Keratinocyte (primary cell): ENCODE results near the gene FXYD6. TPM values are rescaled to one million over a fixed set of nuclear protein-coding genes. Genes with fewer than 3 reads are reported as not detected.

Experiments
- DNase-seq: peaks from one replicate; pipeline ENCODE4 v3.0.0-alpha.2; 2011; ENCODE audit warnings: low read depth, missing footprints, low spot score
- FAIRE-seq: peaks from 2 replicates; lab custom pipeline; 2011; peaks lifted over from hg19 to GRCh38; lab: Jason Lieb, UNC
- H2AFZ ChIP-seq: 2 replicates; pipeline ENCODE4 v1.6.0; 2012; ENCODE audit warnings: low read length, control low read depth, inconsistent platforms; ENCODE audit not compliant: control insufficient read depth
- H3K27ac ChIP-seq: 2 replicates; pipeline ENCODE4 v1.5.1; 2011; ENCODE audit warnings: low read length; ENCODE audit not compliant: control insufficient read depth, insufficient read depth
- H3K27me3 ChIP-seq: 3 replicates; pipeline ENCODE4 v1.6.0; 2011; ENCODE audit warnings: low read length; ENCODE audit not compliant: control insufficient read depth, insufficient read depth; ENCODE audit errors: extremely low read depth
- H3K36me3 ChIP-seq, 2 experiments: 2 replicates in 1 of 2; 3 replicates in 1 of 2; pipeline ENCODE4 v1.5.1; 2011; ENCODE audit warnings: low read length in 2 of 2, mild to moderate bottlenecking in 1 of 2; ENCODE audit not compliant: control insufficient read depth in 2 of 2, insufficient read depth in 2 of 2; ENCODE audit errors: extremely low read depth in 1 of 2
- H3K4me1 ChIP-seq: 3 replicates; pipeline ENCODE4 v1.5.1; 2011; ENCODE audit warnings: low read length; ENCODE audit not compliant: control insufficient read depth, insufficient read depth; ENCODE audit errors: extremely low read depth
- H3K4me2 ChIP-seq: 3 replicates; pipeline ENCODE4 v1.6.0; 2011; ENCODE audit warnings: low read depth, low read length; ENCODE audit not compliant: control insufficient read depth, insufficient read depth; ENCODE audit errors: extremely low read depth
- H3K4me3 ChIP-seq, 3 experiments: fragments of 200-600 bp in 1 of 3; sonication (generic) in 1 of 3; 2 replicates in 2 of 3; 3 replicates in 1 of 3; pipeline ENCODE4 v1.5.1; 2011 to 2016; ENCODE audit warnings: low read length in 3 of 3, mild to moderate bottlenecking in 3 of 3, control low read depth in 2 of 3, inconsistent platforms in 1 of 3, low read depth in 1 of 3, mixed read lengths in 1 of 3, mixed run types in 1 of 3, moderate library complexity in 1 of 3; ENCODE audit not compliant: control insufficient read depth in 2 of 3, insufficient read depth in 2 of 3; ENCODE audit errors: extremely low read depth in 1 of 3
- H3K79me2 ChIP-seq: 2 replicates; pipeline ENCODE4 v1.6.0; 2012; ENCODE audit warnings: low read length; ENCODE audit not compliant: control insufficient read depth, insufficient read depth
- H3K9ac ChIP-seq: 3 replicates; pipeline ENCODE4 v1.6.0; 2011; ENCODE audit warnings: low read length; ENCODE audit not compliant: control insufficient read depth, insufficient read depth; ENCODE audit errors: extremely low read depth
- H3K9me1 ChIP-seq: 3 replicates; pipeline ENCODE4 v1.6.0; 2011; ENCODE audit warnings: low read length; ENCODE audit not compliant: control insufficient read depth, insufficient read depth; ENCODE audit errors: extremely low read depth
- H3K9me3 ChIP-seq: 2 replicates; pipeline ENCODE4 v1.5.1; 2012; ENCODE audit warnings: low read depth, low read length; ENCODE audit not compliant: control insufficient read depth
- H4K20me1 ChIP-seq: 3 replicates; pipeline ENCODE4 v1.6.0; 2011; ENCODE audit warnings: low read length; ENCODE audit not compliant: control insufficient read depth, insufficient read depth; ENCODE audit errors: extremely low read depth
- CTCF ChIP-seq, 3 experiments: IDR thresholded peaks in 1 of 3; conservative IDR thresholded peaks in 1 of 3; optimal IDR thresholded peaks in 1 of 3; 2 replicates in 2 of 3; 3 replicates in 1 of 3; pipeline versions ENCODE3 to v1.5.1; 2011; ENCODE audit warnings: low read length in 3 of 3, mild to moderate bottlenecking in 3 of 3, moderate library complexity in 2 of 3, control low read depth in 1 of 3, inconsistent platforms in 1 of 3; ENCODE audit not compliant: insufficient read depth in 2 of 3; ENCODE audit errors: extremely low read depth in 1 of 3
- EZH2 ChIP-seq: IDR thresholded peaks from one replicate; pipeline ENCODE4 v1.6.1; 2012; ENCODE audit warnings: inconsistent platforms, mild to moderate bottlenecking, low read length, moderate library complexity
- dilution Hi-C: fragments of 300-500 bp; cut with MboI; formaldehyde crosslinking; loops from one replicate; pipeline ENCODE4 v1.7.0; 2020; ENCODE audit warnings: low sequenced_read_pairs; ENCODE audit not compliant: extremely low pct_ligation_motif_present
- polyA plus RNA-seq, 5 experiments: library from polyadenylated mRNA; depleted of rRNA in 3 of 5; stranded (reverse) in 3 of 5; stranded (forward) in 1 of 5; unstranded in 1 of 5; fragments of >200 nt; gene quantifications; 1 replicate in 1 of 5; 2 replicates in 3 of 5; 3 replicates in 1 of 5; pipeline versions ENCODE4 v1.2.1 to v1.2.3, GENCODE V29; 2011 to 2012; ENCODE audit warnings: missing spikeins in 2 of 5, low read depth in 1 of 5, low replicate concordance in 1 of 5

The FXYD6 gene
- polyA plus RNA-seq, 1 donor (not counting 4 experiments of a cell fraction or from before 2014, with no cell fraction given), result not detected

- TF ChIP-seq EZH2, result no peak
- no peak for TF ChIP-seq CTCF (optimal IDR thresholded peaks at IDR 0.05 in 1 of 3, IDR thresholded peaks at IDR 0.05 in 1 of 3, conservative IDR thresholded peaks at IDR 0.05 in 1 of 3; ENCODE audit: extremely low read depth in 1 of 3, insufficient read depth in 2 of 3, low read length in 3 of 3)
- no peak for FAIRE-seq
- no peak overlapping the region for H3K4me3 ChIP-seq
- no peak overlapping the region for H2AFZ ChIP-seq
- H3K9me1 ChIP-seq, result no peaks in the 10 kb centered on the region
- H3K79me2 ChIP-seq, result no peaks in the 10 kb centered on the region
- no peaks in the 10 kb centered on the region for H4K20me1 ChIP-seq
- peaks cover 76% of the 10 kb centered on the region for H3K27me3 ChIP-seq
- DNase-seq, result no peak
- H3K9ac ChIP-seq, result no peak overlapping the region
- peak overlapping the region; percentile 10 for H3K4me2 ChIP-seq
- dilution Hi-C loops, result no loop called here
- H3K27ac ChIP-seq, result no peak overlapping the region
- no peaks in the 10 kb centered on the region for H3K36me3 ChIP-seq
- H3K4me1 ChIP-seq, result peaks cover 6% of the 10 kb centered on the region
- H3K9me3 ChIP-seq, result no peaks in the 10 kb centered on the region
Observed at GRCh38 chr11:117794772-117795629, 81.5 kb downstream of the FXYD6 start.

GRCh38 chr11:117794135-117794534 is 82.3 kb downstream of the FXYD6 start:
- H3K9me3 ChIP-seq, result no peaks in the 10 kb centered on the region
- H4K20me1 ChIP-seq, result no peaks in the 10 kb centered on the region
- FAIRE-seq (no peak), DNase-seq (no peak)
- H3K9me1 ChIP-seq, result no peaks in the 10 kb centered on the region
- TF ChIP-seq CTCF (optimal IDR thresholded peaks at IDR 0.05 in 1 of 3, IDR thresholded peaks at IDR 0.05 in 1 of 3, conservative IDR thresholded peaks at IDR 0.05 in 1 of 3; ENCODE audit: extremely low read depth in 1 of 3, insufficient read depth in 2 of 3, low read length in 3 of 3) (no peak), EZH2 (no peak)
- H2AFZ ChIP-seq, result no peak overlapping the region
- H3K4me2 ChIP-seq, result no peak overlapping the region
- no peak overlapping the region for H3K4me3 ChIP-seq
- peaks cover 67% of the 10 kb centered on the region for H3K27me3 ChIP-seq
- no peaks in the 10 kb centered on the region for H3K79me2 ChIP-seq
- peaks cover 6% of the 10 kb centered on the region for H3K4me1 ChIP-seq
- H3K9ac ChIP-seq, result no peak overlapping the region
- no peaks in the 10 kb centered on the region for H3K36me3 ChIP-seq
- no peak overlapping the region for H3K27ac ChIP-seq
- dilution Hi-C loops, result no loop called here
